Fibroblast of the conjunctiva (primary cell): ENCODE results near the gene MTA1.

Experiments used
- DNase-seq: peaks from one replicate; pipeline ENCODE4 v3.0.0-alpha.2; 2010; ENCODE audit warnings: low read depth

Gene MTA1

DNA sequence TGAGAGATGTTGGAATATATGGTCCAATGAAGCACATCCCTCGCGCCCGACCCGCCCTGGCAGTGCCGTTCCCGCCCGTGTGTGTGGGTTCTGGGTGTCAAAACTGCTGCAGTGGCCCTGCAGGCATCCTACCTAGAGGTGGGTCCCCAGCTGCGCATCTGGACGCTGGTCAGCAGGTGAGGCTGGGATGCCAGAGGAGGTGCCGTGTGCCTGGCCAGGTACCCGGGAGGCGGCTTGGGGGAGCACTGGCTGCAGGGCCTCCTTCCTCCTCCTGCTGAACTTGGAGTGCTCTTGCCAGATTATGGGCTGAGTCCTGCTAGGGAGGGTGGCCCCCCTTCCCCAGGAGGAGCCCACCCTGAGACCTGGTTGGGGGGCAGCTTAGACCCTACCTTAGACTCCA, 5.2 kb downstream of the MTA1 start:
- DNase-seq: no peak

DNA sequence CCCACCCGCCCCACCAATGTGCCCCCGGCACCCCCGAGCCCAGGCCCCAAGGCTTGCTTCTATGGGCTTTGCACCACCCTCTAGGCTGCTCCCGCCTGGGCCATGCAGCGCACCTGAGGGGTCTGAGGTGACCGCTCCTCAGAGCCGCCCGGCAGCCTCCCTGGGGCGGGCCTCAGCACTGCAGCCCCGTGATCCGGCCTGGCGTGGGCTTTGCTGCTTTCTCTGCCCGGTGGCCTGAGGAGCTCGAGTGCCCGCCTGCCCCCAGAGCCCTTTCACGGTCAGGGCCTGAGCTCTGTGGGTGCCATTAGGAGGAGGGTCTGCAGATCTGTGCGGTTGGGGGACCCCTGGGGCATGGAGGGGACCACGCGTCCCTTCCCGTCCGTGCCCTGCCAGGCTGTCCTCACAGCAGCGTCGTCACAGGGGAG, 6.2 kb downstream of the MTA1 start:
- DNase-seq: no peak

DNA sequence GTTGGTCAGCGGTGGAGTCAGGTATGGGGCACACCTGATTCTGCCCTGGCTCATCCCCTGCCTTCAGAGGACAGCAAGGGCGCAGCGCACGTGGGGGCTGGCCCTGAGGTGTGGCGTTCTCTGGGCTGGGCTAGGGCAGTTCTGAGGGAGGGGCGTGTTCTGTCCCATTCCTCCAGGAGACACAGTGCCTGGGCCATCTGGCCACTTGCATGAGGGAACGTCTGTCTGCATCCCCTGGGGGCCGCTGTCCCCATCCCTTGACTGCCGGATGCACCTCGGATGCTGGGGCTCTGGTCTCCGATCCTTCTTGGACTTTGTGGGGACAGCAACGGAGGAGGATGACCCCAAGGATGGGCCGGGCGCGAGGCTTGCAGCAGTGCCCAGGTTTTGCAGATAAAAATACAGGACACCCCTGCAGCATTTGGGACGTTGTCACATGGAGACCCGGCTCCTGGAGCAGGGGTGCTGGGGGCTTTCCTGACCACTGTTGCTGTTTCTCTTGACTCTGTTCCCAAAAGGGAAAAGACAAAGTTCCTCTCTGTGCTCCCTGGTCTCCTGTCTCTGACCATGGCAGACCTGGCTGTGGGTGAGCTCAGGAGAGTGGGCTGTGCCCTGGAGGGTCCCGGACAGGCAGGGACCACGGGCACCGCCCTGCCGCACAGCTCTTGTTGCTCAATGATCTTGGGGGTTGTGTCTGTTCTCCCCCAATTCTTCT, 6.9 kb downstream of the MTA1 start:
- DNase-seq: no peak

DNA sequence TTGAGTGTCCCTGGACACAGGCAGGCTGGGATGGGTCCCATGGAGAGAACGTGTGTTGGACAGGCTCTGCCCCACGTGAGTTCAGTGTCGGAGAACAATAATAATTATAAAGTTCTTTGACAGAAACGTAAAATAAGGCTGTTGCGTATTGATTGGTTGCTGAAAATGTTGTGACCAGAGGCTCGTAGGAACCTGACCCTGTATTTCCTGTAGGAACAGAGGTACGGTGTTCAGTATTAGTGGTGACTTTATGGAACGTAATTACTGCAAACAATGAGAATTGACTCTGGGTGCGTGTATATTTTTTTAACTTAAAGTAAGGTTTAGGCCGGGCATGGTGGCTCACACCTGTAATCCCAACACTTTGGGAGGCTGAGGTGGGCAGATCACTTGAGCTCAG, 7.8 kb downstream of the MTA1 start:
- DNase-seq: no peak

- DNase-seq: no peak
Measured at GRCh38 chr14:105427936-105428485, 8.4 kb downstream of the MTA1 start.

- DNase-seq: no peak
Measured at GRCh38 chr14:105430042-105430441, 10.4 kb downstream of the MTA1 start.

DNA sequence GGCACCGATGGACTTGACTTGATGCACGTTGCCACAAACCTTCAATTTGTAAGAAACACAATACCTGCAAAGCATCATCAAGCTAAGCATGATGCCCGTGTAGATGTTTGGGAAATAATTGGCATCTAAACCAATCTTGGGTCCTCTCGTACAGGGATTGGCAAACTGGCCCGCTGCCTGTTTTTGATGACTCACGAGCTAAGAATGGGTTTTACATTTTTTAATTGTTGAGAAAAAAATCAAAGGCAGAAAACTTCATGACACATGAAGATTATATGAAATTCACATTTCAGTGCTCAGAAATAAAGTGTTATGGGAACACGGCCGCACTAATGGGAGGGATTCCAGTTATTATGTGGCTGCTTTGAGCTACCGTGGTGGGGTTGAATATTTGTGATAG, 10.9 kb downstream of the MTA1 start:
- DNase-seq: peak; percentile 45

GRCh38 chr14:105431256-105431655, 11.6 kb downstream of the MTA1 start:
- DNase-seq: no peak

DNA sequence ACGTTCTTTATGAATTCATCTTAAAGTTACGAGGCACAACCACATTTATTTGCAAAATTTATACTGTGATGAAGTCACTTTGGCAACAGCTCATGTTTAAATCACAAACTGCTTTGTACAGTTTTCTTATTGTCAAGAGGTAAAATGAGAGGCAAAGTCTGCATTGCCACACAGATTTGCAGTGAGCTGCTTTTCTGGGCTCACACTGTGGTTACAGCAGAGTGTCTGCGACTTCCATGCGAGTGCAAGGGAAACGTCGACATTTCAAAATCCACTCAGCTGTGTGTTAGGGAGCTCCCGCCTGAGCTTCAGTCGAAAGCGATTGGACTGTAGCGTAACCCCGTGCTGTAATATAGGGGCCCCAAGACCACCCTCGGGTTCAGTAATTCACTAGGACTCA, 13.0 kb downstream of the MTA1 start:
- DNase-seq: no peak

DNA sequence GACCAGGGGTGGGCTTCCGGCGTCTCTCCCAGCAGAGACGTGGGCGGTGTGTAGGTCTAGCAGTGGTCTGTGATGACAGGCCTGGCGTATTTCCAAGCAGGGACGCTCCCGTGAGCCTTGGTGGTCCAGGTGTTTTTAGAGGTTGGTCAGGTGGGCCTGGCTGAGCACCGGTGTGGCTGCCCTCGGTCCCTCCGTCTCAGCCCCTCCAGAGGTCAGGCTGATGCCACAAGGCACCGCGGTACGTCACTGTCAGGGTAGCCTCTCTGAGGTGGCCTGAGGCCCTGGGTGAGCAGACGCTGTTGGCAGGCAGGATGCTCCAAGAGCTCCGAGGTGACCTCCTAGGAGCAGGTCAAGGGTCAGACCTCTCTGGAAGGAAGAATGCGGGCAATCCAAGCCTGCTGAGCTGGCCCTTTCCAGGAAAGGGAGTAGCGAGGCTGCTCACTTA, 13.6 kb downstream of the MTA1 start:
- DNase-seq: no peak

GRCh38 chr14:105436402-105436801, 16.8 kb downstream of the MTA1 start:
- DNase-seq: no peak

DNA sequence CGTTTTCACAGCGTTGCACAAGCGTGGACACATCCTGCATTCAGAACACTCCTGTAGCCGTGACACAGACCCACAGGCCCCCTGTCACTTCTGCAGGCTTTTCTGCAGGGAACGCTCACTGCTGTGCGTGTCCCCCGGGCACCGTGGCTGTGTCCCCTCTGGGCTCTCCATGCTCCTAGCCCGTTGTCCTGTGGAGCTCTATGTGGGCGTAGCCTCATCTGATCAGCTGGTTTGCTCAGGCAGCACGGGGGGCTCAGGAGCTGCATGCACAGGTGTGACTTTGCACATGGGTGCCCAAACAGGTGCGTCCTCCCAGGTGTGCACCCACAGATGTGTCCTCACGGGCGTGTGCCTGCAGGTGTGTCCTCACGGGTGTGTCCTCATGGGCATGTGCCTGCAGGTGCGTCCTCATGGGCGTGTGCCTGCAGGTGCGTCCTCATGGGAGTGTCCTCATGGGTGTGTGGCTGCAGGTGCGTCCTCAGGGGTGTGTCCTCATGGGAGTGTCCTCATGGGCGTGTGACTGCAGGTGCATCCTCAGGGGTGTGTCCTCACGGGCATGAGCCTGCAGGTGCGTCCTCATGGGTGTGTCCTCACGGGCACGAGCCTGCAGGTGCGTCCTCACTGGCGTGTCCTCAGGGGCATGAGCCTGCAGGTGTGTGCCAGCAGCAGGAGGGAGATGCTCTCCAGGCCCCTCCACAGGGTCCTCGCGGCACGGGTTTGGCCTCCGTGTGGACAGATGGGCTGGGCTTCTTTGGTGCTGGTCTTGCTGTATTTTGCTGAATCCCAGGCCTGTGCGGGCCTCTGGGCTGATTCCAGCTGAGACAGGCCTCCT, 17.5 kb downstream of the MTA1 start:
- DNase-seq: no peak

GRCh38 chr14:105437723-105438500, 18.3 kb downstream of the MTA1 start:
- DNase-seq: no peak

GRCh38 chr14:105439179-105439578, 19.6 kb downstream of the MTA1 start:
- DNase-seq: no peak

GRCh38 chr14:105439710-105440553, 20.3 kb downstream of the MTA1 start:
- DNase-seq: no peak

- no peak for DNase-seq
Measured at GRCh38 chr14:105440554-105440900, 20.9 kb downstream of the MTA1 start.

DNA sequence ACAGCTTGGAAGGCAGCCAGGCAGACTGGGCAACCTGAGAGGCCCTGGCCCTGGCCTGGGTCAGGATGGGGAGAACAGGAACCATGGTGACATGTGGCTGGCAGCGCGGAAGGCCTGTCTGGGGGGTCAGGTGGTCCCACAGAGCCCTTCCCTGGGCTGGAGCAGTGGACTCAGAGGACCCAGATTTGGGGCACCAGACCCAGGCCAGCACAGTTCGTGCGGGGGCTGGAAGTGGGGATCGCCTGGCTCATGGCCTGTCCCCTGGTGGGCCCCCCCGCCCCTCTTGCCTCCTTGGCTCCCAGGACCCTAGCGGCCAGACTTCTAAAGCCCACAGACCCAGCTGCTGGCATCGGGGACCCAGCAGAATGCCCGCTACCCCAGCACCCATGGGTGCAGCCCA, 21.4 kb downstream of the MTA1 start:
- DNase-seq: no peak

DNA sequence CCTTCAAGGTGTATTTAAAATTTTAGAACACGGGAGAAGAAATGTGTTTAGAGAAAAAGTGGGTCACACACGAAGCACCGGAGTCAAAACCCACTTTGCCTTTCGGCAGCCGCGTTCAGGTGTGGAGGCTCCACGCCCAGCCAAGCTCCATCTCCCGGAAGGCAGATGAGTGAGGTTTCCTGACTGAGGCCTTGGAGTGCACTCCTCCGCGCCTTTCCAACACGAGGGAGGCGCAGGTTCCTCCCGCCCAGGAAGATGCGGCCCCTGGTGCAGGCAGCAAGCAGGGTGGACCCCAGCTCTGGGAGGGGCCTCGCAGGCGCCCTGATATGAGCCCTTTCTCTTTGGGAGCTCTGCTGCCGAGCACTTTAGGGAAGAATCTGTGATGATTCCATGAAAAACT, 22.5 kb downstream of the MTA1 start:
- DNase-seq: no peak

- DNase-seq: no peak
Measured at GRCh38 chr14:105442834-105443233, 23.2 kb downstream of the MTA1 start.

DNA sequence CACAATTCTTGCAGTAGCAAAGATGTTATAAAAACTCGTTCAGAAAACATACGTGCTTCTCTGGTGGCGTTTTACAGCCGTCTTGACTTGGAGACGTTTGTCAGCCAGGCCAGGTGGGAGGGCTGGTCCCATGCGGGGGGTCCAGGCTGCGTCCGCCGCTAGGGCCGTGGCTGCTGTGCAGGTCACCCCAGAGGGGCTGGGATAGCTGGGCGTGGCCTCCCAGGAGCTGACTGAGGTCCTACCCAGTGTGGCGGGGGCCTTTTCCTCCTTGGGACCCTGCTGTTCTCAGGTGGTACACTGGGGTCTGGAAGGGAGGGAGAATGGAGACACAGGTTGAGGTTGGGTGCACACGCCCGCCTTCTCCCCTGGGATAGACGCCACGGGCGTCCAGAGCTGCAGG, 25.2 kb downstream of the MTA1 start:
- DNase-seq: no peak

DNA sequence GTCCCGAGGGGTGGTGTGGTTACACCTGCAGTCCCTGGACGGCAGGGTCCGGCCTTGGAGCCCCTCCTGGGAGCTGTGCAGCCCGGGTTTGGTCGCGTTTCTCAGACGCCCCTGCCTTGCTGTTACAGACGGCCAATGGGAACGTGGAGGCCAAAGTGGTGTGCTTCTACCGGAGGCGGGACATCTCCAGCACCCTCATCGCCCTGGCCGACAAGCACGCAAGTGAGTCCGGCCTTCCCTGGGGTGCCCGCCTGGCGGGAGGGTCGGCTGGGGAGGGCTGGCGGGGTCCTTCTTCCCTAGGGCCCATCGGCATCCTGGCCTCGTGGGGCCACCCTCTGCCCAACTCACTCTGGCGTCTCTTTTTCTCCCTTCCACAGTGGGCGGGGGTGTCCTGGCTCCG, 25.7 kb downstream of the MTA1 start:
- DNase-seq: no peak
